Stimulated activated CD8-positive, alpha-beta memory T cell treated with anti-CD3 and anti-CD28 coated beads, Interleukin-4, amount 100 ng/mL, for 24 hours (primary cell): ENCODE data around the gene ZDHHC14.
"Not testable (repeated sequence)": the region's sequence is repeated elsewhere in the genome, so short reads cannot be mapped to it uniquely, and the experiment has no call there.

ENCODE experiments used
- DNase-seq: peaks from one replicate; pipeline ENCODE4 v3.0.0-alpha.2; 2020; ENCODE audit warnings: low read depth

Gene ZDHHC14

DNA sequence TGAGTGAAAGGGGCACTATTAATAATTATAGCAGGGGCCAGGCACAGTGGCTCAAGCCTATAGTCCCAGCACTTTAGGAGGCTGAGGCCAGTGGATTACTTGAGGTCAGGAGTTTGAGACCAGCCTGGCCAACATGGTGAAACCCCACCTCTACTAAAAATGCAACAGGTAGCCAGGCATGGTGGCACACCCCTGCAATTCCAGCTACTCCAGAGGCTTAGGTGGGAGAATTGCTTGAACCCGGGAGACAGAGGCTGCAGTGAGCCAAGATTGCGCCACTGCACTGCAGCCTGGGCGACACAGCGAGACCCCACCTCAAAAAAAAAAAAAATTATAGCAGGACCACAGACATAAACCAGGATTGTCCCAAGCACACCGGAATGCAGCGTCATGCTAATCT is 340.0 kb downstream of the ZDHHC14 start:
- not testable (repeated sequence) for DNase-seq

GRCh38 chr6:157721426-157721825 is 340.4 kb downstream of the ZDHHC14 start:
- no peak for DNase-seq

- DNase-seq, result no peak
These were observed 340.8 kb downstream of the ZDHHC14 start for GRCh38 chr6:157721830-157722229.

- no peak for DNase-seq
These were observed 342.4 kb downstream of the ZDHHC14 start for GRCh38 chr6:157723376-157723775.

GRCh38 chr6:157724138-157724820 is 343.3 kb downstream of the ZDHHC14 start:
- no peak for DNase-seq

GRCh38 chr6:157724960-157725741 is 344.2 kb downstream of the ZDHHC14 start:
- no peak for DNase-seq

DNA sequence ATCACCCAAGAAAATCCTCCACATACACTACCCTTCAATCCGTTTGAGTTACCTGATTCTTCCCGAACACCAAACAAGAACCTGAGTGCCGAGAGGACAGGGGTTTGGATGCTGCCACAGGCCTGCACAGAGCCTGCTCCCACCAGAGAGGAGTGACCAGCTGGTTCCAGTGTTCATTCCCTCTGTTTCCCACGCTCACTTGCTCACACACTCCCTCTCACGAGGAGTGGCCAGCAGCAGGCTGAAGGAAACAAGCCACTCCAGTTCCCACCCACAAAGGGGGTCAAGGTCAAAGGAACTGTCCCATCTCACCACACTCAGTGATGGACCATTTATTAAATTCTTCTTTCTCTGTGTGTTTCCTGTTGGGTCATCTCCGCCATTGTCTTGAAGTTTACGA is 344.8 kb downstream of the ZDHHC14 start:
- DNase-seq, result no peak

- no peak for DNase-seq
These were observed 346.1 kb downstream of the ZDHHC14 start for GRCh38 chr6:157726892-157727628.
